K562 (cell line): ENCODE results near the gene FGR. TPM values are rescaled to one million over a fixed set of nuclear protein-coding genes. Genes with fewer than 3 reads are reported as not detected.

Source experiments
- BRCA1 ChIP-seq, 2 experiments: fragments of 450-650 bp in 1 of 2; sonication (generic) in 1 of 2; formaldehyde crosslinking in 1 of 2; IDR thresholded peaks; 2 replicates each; pipeline versions ENCODE4 v1.5.0 to v1.6.1; 2017 to 2020; ENCODE audit warnings: mild to moderate bottlenecking in 1 of 2, missing genetic modification reagents in 1 of 2
- CTCFL ChIP-seq: IDR thresholded peaks from 2 replicates; pipeline ENCODE4 v1.6.1; 2011; ENCODE audit warnings: borderline replicate concordance, low read depth, mild to moderate bottlenecking, moderate library complexity, low read length; ENCODE audit not compliant: insufficient read depth, poor library complexity, severe bottlenecking
- DPF2 ChIP-seq: fragments of 450-650 bp; IDR thresholded peaks from 2 replicates; pipeline ENCODE4 v1.6.1; 2016
- ESRRA ChIP-seq: fragments of 450-650 bp; IDR thresholded peaks from 2 replicates; pipeline ENCODE4 v1.6.1; 2014; ENCODE audit warnings: low read depth, mild to moderate bottlenecking, moderate library complexity, borderline replicate concordance
- MAX ChIP-seq: sonication (generic); formaldehyde crosslinking; IDR thresholded peaks from 2 replicates; pipeline ENCODE4 v1.9.0; 2022; ENCODE audit warnings: mild to moderate bottlenecking, missing genetic modification reagents
- PKNOX1 ChIP-seq: fragments of 450-650 bp; IDR thresholded peaks from 2 replicates; pipeline ENCODE4 v1.6.1; 2016
- polyA plus RNA-seq, 8 experiments: library from polyadenylated mRNA; depleted of rRNA in 4 of 8; stranded (reverse) in 5 of 8; unstranded in 3 of 8; fragments of >200 nt; fragmentation: Nextera tagmentation in 2 of 8; fragmentation: Illumina TruSeq in 1 of 8; extraction: Ambion mirVana in 2 of 8; extraction: Trizol in 1 of 8; gene quantifications; 2 replicates each; pipeline versions ENCODE4 v1.2.1 to v1.2.3, GENCODE V29; 2011 to 2014; ENCODE audit warnings: inconsistent platforms in 1 of 8, missing spikeins in 1 of 8
- total RNA-seq, 7 experiments: library from RNA; depleted of rRNA in 6 of 7; stranded (reverse); fragments of >200 nt in 6 of 7; fragmentation: Illumina TruSeq in 2 of 7; extraction: Trizol in 2 of 7; gene quantifications; 2 replicates each; pipeline versions ENCODE4 v1.2.1 to v1.2.3, GENCODE V29; 2011 to 2021; ENCODE audit warnings: low replicate concordance in 1 of 7

The FGR gene
- total and polyA plus RNA-seq, 9 of the 15 experiments (the other 6 are each of a cell fraction or from before 2014, with no cell fraction given): 0.04 to 0.11 TPM; not detected in 7

GRCh38 chr1:27655151-27655937 is 20.4 kb upstream of the FGR start (continued):
- TF ChIP-seq PKNOX1: peak; percentile 57; the same call in 1 of the 2 replicates
- no peak for TF ChIP-seq CTCFL
- no peak for TF ChIP-seq BRCA1 (IDR thresholded peaks at IDR 0.05)
- 0 out of 2 replicates have a peak, but pooled peaks have one; percentile 49 for TF ChIP-seq BRCA1 (CRISPR knock-in tag; IDR thresholded peaks at IDR 0.05)
- peak; percentile 62; the same call in 1 of the 2 replicates for TF ChIP-seq MAX (CRISPR knock-in tag)
- TF ChIP-seq ESRRA: peak; percentile 87
- peak; percentile 45; the same call in 1 of the 2 replicates for TF ChIP-seq DPF2
